Measurements from ENCODE around the gene DSCAM. TPM values are rescaled to one million over a fixed set of nuclear protein-coding genes. Genes with fewer than 3 reads are reported as not detected.

The DSCAM gene
- total RNA-seq, 6 experiments from 2014 or later: 1.0 to 1.3 (median 1.1) TPM

- no peak overlapping the region for H3K27ac Mint-ChIP-seq
- H3K4me3 Mint-ChIP-seq: no peak overlapping the region
- H3K9me3 Mint-ChIP-seq: peaks cover 13% of the 10 kb centered on the region
- no peaks in the 10 kb centered on the region for H3K27me3 Mint-ChIP-seq (ENCODE audit: insufficient read depth)
- peaks cover 13% of the 10 kb centered on the region for H3K4me1 Mint-ChIP-seq (ENCODE audit: low read depth)
- DNase-seq: no peak
- TF ChIP-seq CTCF (IDR thresholded peaks at IDR 0.05): no peak
- peaks cover 10% of the 10 kb centered on the region for H3K36me3 Mint-ChIP-seq (ENCODE audit: low read depth)
These were observed 269.5 kb downstream of the DSCAM start for GRCh38 chr21:40577285-40578043.

GRCh38 chr21:40575976-40576375 is 271.0 kb downstream of the DSCAM start:
- H3K36me3 Mint-ChIP-seq (ENCODE audit: low read depth): peaks cover 10% of the 10 kb centered on the region
- H3K9me3 Mint-ChIP-seq: peaks cover 13% of the 10 kb centered on the region
- no peak overlapping the region for H3K27ac Mint-ChIP-seq
- H3K27me3 Mint-ChIP-seq (ENCODE audit: insufficient read depth): no peaks in the 10 kb centered on the region
- peak; percentile 28 for DNase-seq
- no peak for TF ChIP-seq CTCF (IDR thresholded peaks at IDR 0.05)
- no peak overlapping the region for H3K4me3 Mint-ChIP-seq
- H3K4me1 Mint-ChIP-seq (ENCODE audit: low read depth): peaks cover 13% of the 10 kb centered on the region

GRCh38 chr21:40569357-40569756 is 277.6 kb downstream of the DSCAM start:
- Mint-ChIP-seq H3K9me3 (peaks cover 20% of the 10 kb centered on the region), H3K36me3 (ENCODE audit: low read depth) (no peaks in the 10 kb centered on the region; the same call in 1 of the 2 replicates), H3K27ac (no peak overlapping the region), H3K4me1 (ENCODE audit: low read depth) (peaks cover 16% of the 10 kb centered on the region), H3K27me3 (ENCODE audit: insufficient read depth) (no peaks in the 10 kb centered on the region; the same call in 1 of the 2 replicates), H3K4me3 (no peak overlapping the region)
- no peak for DNase-seq
- no peak for TF ChIP-seq CTCF (IDR thresholded peaks at IDR 0.05)

GRCh38 chr21:40568807-40569206 is 278.2 kb downstream of the DSCAM start:
- H3K27me3 Mint-ChIP-seq (ENCODE audit: insufficient read depth): no peaks in the 10 kb centered on the region; the same call in 1 of the 2 replicates
- H3K4me3 Mint-ChIP-seq: no peak overlapping the region
- H3K36me3 Mint-ChIP-seq (ENCODE audit: low read depth): no peaks in the 10 kb centered on the region; the same call in 1 of the 2 replicates
- peaks cover 20% of the 10 kb centered on the region for H3K9me3 Mint-ChIP-seq
- no peak for TF ChIP-seq CTCF (IDR thresholded peaks at IDR 0.05)
- H3K4me1 Mint-ChIP-seq (ENCODE audit: low read depth): peaks cover 21% of the 10 kb centered on the region
- H3K27ac Mint-ChIP-seq: no peak overlapping the region
- no peak for DNase-seq

GRCh38 chr21:40567501-40567900 is 279.5 kb downstream of the DSCAM start:
- no peak overlapping the region; the same call in 1 of the 2 replicates for H3K4me3 Mint-ChIP-seq
- TF ChIP-seq CTCF (IDR thresholded peaks at IDR 0.05): no peak
- H3K27ac Mint-ChIP-seq: no peak overlapping the region; the same call in 1 of the 2 replicates
- peaks cover 20% of the 10 kb centered on the region for H3K9me3 Mint-ChIP-seq
- DNase-seq: no peak
- H3K36me3 Mint-ChIP-seq (ENCODE audit: low read depth): no peaks in the 10 kb centered on the region; the same call in 1 of the 2 replicates
- peaks cover 21% of the 10 kb centered on the region for H3K4me1 Mint-ChIP-seq (ENCODE audit: low read depth)
- H3K27me3 Mint-ChIP-seq (ENCODE audit: insufficient read depth): no peaks in the 10 kb centered on the region; the same call in 1 of the 2 replicates

Measured in HFFc6 (cell line).